ENCODE results near the gene PARD3. TPM values are rescaled to one million over a fixed set of nuclear protein-coding genes. Genes with fewer than 3 reads are reported as not detected.

Gene PARD3
- 31.2 and 48.3 TPM in 2 replicates for total RNA-seq

GRCh38 chr10:34815185-34816084 is at the start of gene PARD3:
Gene PARD3, minus strand, starts transcription at chr10:34815296. Its CDS starts 301 bp downstream, at chr10:34814995.

Small RNAs within 50 kb of the gene (small RNA-seq; reads per million reads assigned to genes)
- gene ELOBP4 (not detected), gene RF00019 (not detected), gene RPL37P18 (not detected)

All from vein endothelial cell (primary cell).